A673 (cell line): ENCODE measurements around the gene TTC9B. TPM values are rescaled to one million over a fixed set of nuclear protein-coding genes. Genes with fewer than 3 reads are reported as not detected.

ENCODE experiments used
- BruUV-seq: library from RNA; stranded (reverse); fragments of 400-500 nt; replicated peaks from 2 replicates; lab custom pipeline; 2021; lab: Mats Ljungman, UMichigan
- CTCF ChIA-PET: fragments of 300-600 bp; sonication (Branson Sonifier 250); formaldehyde crosslinking; loops from one replicate; lab custom pipeline; 2022; ENCODE audit warnings: antibody characterized with exemption; lab: Charles Lee
- POLR2A ChIA-PET: fragments of 300-600 bp; sonication (Branson Sonifier 250); formaldehyde crosslinking; loops from one replicate; lab custom pipeline; 2022; ENCODE audit warnings: antibody characterized with exemption; ENCODE audit not compliant: low non-redundant PET; lab: Charles Lee
- DNase-seq: peaks from one replicate; pipeline ENCODE4 v3.0.0-alpha.2; 2015; ENCODE audit warnings: low spot score
- H3K27ac ChIP-seq: fragments of 200-600 bp; sonication (generic); 2 replicates; pipeline ENCODE4 v1.5.1; 2016; ENCODE audit warnings: mixed run types, low read depth, mild to moderate bottlenecking, mixed read lengths, antibody characterized with exemption, low read length; ENCODE audit not compliant: poor library complexity, severe bottlenecking
- H3K27me3 ChIP-seq: fragments of 200-600 bp; sonication (generic); replicated peaks from 2 replicates; pipeline ENCODE4 v1.6.1; 2017; ENCODE audit warnings: mixed run types, low read depth, mild to moderate bottlenecking, mixed read lengths, antibody characterized with exemption, low read length; ENCODE audit not compliant: insufficient read depth, poor library complexity
- H3K36me3 ChIP-seq: fragments of 200-600 bp; sonication (generic); 2 replicates; pipeline ENCODE4 v1.6.1; 2016; ENCODE audit warnings: mixed run types, mild to moderate bottlenecking, mixed read lengths, antibody characterized with exemption, low read length; ENCODE audit not compliant: insufficient read depth, poor library complexity, severe bottlenecking
- H3K4me1 ChIP-seq: fragments of 200-600 bp; sonication (generic); 2 replicates; pipeline ENCODE4 v1.6.1; 2017; ENCODE audit warnings: mixed run types, mild to moderate bottlenecking, mixed read lengths, antibody characterized with exemption, low read length; ENCODE audit not compliant: insufficient read depth, poor library complexity, severe bottlenecking
- H3K4me3 ChIP-seq: fragments of 200-600 bp; sonication (generic); 2 replicates; pipeline ENCODE4 v1.5.1; 2016; ENCODE audit warnings: low read depth, mixed run types, mild to moderate bottlenecking, mixed read lengths, low read length; ENCODE audit not compliant: poor library complexity, severe bottlenecking
- H3K9me3 ChIP-seq: fragments of 200-600 bp; sonication (generic); 2 replicates; pipeline ENCODE4 v1.6.1; 2016; ENCODE audit warnings: mixed run types, low read depth, mild to moderate bottlenecking, mixed read lengths, antibody characterized with exemption, low read length; ENCODE audit not compliant: poor library complexity, severe bottlenecking
- CTCF ChIP-seq: fragments of 300-800, 200-600 bp; sonication (generic); conservative IDR thresholded peaks from 2 replicates; pipeline ENCODE4 v1.5.1; 2017; ENCODE audit warnings: low read depth, mild to moderate bottlenecking, antibody characterized with exemption, low read length, moderate library complexity, mixed read lengths
- EZH2 ChIP-seq: fragments of 200-600 bp; sonication (generic); IDR thresholded peaks from 2 replicates; pipeline ENCODE4 v1.6.1; 2017; ENCODE audit warnings: borderline replicate concordance, low read depth, mild to moderate bottlenecking, mixed read lengths, antibody characterized with exemption, low read length; ENCODE audit not compliant: poor library complexity, severe bottlenecking
- intact Hi-C: fragments of 100-400 bp; cut with micrococcal nuclease; formaldehyde crosslinking; loops from one replicate; pipeline ENCODE4 v1.10.0; 2022; ENCODE audit not compliant: unreplicated experiment
- total RNA-seq: library from RNA; stranded (reverse); gene quantifications from 2 replicates; pipeline ENCODE4 v1.2.3, GENCODE V29; 2021

The TTC9B gene
- total RNA-seq, 1 experiment from 2014 or later: not detected

- no TSS peak for BruUV-seq
- H3K4me3 ChIP-seq: peak overlapping the region; percentile 100
- no peaks in the 10 kb centered on the region for H3K27me3 ChIP-seq
- ChIA-PET POLR2A (no interaction called here), CTCF (no interaction called here)
- intact Hi-C loops: no loop called here
- no peaks in the 10 kb centered on the region for H3K36me3 ChIP-seq
- no peak overlapping the region for H3K27ac ChIP-seq
- peak; percentile 34 for DNase-seq
- no peaks in the 10 kb centered on the region for H3K4me1 ChIP-seq
- no peaks in the 10 kb centered on the region for H3K9me3 ChIP-seq
- TF ChIP-seq CTCF (no peak), EZH2 (no peak)
Measured at GRCh38 chr19:40192758-40193586, 25.2 kb downstream of the TTC9B start.

- no peaks in the 10 kb centered on the region for H3K4me1 ChIP-seq
- CTCF ChIA-PET: interaction anchor here (0.6 kb wide), 1 partner anchor 48 kb away, joined by 3 read pairs; no protein-coding TSS in a partner anchor
- no peaks in the 10 kb centered on the region for H3K36me3 ChIP-seq
- BruUV-seq: no TSS peak
- no peaks in the 10 kb centered on the region for H3K27me3 ChIP-seq
- H3K9me3 ChIP-seq: no peaks in the 10 kb centered on the region
- POLR2A ChIA-PET: interaction anchor here (0.5 kb wide), 1 partner anchor 39 kb away, joined by 8 read pairs; no protein-coding TSS in a partner anchor
- peak overlapping the region; percentile 57 for H3K27ac ChIP-seq
- intact Hi-C loops: loop anchor here (2.0 kb wide), 1 partner anchor 27 kb away; no protein-coding TSS in a partner anchor
- TF ChIP-seq CTCF (no peak), EZH2 (no peak)
- peak overlapping the region; percentile 100 for H3K4me3 ChIP-seq
- peak; percentile 18 for DNase-seq
Measured at GRCh38 chr19:40191836-40192646, 26.1 kb downstream of the TTC9B start.
